HG03097 (cell line): ENCODE data around the gene ELAVL1.

Experiments used
- ATAC-seq: cut with Tn5 transposase; IDR thresholded peaks from one replicate; pipeline ENCODE4 v1.9.1; 2021; ENCODE audit not compliant: unreplicated experiment, low FRiP score

The ELAVL1 gene

DNA sequence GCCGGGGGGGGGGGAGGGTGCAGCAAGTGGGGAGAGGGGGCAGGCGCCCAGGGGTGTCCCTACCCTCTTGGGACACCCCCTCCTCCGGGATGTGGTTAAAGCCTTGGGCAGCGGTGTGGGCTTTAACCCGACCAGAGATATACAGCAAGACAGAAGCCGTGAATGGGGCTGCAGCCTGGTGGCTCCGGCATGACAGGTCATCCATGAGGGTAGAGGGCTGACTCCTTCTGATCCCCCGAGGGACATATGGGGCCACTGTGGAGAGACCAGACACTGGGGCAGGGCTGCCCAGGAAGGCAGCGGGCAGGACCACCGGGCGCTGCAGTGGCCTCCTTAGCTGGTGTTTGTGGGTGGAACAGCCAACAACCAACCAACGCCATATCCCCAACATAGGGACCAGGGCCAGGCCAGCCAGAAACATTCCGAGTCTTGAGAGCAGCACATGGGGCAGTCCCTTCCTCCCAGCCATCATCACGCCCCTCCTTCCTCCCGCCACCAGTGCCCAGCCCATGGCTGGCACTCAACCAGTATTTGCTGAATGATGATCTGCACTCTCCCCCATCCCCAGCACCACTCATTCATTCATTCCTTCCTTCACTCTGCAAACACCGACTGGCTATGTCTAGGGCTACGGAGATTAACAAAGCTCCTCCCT, 18.2 kb downstream of the ELAVL1 start:
- ATAC-seq: no peak

DNA sequence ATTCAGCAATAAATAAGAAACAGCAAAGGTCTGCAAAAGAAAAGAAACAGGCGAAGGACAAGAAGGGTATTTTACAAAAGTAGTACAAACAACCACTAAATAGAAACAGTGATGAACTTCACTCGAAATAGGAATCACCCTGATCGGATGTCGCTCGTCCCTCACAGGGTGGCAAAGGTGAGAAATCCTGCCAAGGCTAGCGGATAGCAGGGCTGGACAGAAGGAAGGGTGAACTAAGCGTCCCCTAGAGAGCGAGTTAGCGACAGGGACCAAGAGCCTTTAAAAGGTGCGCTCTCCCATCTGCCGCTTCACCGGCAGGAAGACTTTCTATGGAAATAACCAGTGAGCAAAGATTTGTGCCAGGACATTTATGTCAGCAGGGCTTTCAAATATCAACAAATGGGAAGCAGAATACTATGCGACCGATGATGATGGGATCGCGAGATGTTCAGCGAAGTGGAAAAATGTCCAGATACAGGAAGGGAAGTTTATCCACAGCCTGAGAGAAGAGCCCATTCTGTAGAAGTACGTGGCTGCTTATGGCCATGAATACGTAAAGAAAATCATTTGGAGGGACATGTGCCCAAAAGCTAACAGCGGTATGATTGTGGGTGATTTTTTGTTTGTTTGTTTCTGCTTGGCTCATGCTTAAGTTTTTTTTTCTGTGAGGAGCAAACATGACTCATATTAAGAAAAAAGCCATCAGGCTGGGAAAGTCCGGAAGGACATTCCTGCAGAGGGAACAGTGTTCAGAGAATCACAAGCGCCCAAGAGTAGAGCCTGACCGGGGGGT, 18.9 kb downstream of the ELAVL1 start:
- ATAC-seq: no peak

- no peak for ATAC-seq
Observed at GRCh38 chr19:7985481-7985911, 19.9 kb downstream of the ELAVL1 start.

DNA sequence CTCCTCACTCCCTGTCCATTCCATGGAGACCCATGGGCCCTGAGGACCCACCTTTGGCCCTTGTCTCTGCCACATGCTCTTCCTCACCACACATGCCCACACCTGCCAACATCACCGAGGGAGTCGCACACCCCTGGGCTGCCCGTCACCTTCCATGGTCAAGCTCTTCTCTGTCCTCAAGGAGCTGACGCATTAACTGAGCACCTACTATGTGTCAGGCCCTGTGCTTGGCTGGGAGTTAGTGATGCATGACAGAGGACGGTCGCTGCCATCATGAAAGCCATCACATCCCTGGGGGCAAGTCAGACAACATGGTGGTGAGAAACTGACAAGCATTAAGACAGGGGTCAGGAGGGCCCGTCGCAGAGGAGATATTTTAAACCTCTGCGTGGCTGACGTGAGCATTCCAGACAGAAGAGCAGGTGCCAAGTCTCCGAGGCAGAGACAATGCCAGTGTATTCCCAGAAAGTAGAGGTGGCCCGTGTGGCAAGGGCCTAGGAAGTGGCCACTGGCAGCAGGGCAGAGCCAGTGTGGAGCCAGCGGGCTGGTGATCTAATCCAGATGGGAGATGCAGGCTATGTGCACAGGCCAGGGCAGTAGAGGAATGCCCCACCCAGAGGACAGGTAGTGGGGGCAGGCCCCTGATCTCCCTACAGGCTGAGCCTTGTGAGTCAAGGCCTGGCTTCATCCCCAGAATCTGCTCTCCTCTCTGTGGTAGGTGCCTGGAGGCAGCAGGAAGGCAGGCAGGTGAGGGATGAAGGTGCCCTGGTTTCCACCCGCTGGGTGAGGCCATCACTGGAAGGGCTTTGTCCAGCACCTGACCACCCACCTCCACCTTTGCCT, 21.2 kb downstream of the ELAVL1 start:
- ATAC-seq: no peak

GRCh38 chr19:7983286-7983950, 22.0 kb downstream of the ELAVL1 start:
- ATAC-seq: no peak

- no peak for ATAC-seq
Observed at GRCh38 chr19:7982651-7983099, 22.8 kb downstream of the ELAVL1 start.

DNA sequence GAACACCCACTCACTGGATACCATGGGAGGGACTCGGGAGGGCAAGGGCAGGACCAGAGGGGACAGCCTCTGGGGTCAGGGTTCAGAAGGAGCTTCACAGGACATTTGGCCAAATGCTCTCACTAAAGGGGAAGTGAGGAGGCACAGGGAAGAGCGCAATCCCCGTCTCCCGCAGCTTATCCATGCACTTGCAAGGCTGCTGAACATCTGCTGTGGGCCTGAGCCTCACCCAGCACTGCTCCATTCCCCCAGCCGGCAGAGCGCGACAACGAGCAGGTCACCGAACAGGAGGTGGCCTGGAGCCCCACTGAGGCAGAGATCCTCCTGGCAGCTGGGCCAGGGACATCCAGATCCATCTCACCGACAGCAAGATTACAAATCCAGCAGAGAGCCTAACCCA, 23.3 kb downstream of the ELAVL1 start:
- ATAC-seq: no peak

GRCh38 chr19:7981661-7982060, 23.8 kb downstream of the ELAVL1 start:
- no peak for ATAC-seq

DNA sequence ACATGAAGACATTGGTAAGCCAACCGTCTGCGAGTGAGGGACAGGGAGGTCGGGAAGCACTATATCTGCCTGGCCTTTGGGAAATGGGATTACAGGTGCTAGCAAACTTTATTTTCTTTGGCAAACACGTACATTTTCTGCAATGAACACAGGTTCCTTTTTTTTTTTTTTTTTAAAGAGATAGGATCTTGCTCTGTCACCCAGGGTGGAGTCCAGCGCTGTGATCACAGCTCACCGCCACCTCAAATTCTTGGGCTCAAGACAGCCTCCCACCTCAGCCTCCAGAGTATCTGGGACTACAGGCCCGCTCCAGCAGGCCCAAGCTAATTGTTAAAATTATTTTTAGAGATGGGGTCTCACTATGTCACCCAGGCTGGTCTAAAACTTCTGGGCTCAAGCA, 24.2 kb downstream of the ELAVL1 start:
- ATAC-seq: no peak

DNA sequence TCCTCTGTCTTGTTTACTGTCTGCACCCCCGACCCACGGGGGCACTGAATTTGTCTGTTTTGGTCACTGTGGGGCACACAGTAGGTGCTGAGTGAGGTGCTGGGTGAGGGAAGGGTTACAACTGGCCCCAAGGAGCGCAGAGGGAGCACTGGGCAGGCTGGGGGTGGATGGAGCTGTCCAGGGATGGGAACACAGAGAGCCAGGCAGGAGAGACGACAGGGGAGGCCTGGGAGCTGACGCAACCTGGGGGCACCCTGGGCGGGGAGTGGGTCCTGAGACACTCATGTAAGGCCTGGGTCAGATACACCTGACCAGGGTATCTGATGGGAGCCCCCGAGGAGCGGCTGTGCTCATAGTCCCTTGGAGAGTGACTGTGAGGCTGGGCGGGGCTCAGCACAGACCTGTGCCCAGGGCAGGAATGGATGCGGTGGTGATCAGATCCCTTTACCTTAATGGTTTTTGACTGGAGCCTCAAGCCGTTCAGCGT, 24.8 kb downstream of the ELAVL1 start:
- no peak for ATAC-seq

- no peak for ATAC-seq
Observed at GRCh38 chr19:7980168-7980567, 25.3 kb downstream of the ELAVL1 start.

- no peak for ATAC-seq
Observed at GRCh38 chr19:7979559-7979958, 25.9 kb downstream of the ELAVL1 start.

DNA sequence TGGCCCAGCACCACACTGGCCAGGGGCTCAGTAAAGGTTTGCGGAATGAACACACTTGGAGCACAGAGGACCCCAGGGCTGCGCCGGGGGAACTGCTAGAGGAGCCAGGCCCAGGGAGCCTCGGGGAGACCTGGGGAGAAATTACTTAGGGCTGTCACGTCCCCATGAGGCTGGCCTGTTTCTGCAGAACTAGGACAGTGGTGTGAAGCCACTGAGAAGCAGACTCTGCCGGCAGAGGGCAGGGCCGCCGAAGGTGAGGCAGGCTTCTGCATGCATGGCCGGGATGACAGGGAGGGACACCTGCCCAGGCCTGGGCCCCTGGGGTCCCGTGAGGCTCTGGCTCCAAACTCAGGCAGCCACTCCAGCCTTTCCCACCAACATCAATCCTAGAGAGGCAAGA, 26.4 kb downstream of the ELAVL1 start:
- no peak for ATAC-seq

DNA sequence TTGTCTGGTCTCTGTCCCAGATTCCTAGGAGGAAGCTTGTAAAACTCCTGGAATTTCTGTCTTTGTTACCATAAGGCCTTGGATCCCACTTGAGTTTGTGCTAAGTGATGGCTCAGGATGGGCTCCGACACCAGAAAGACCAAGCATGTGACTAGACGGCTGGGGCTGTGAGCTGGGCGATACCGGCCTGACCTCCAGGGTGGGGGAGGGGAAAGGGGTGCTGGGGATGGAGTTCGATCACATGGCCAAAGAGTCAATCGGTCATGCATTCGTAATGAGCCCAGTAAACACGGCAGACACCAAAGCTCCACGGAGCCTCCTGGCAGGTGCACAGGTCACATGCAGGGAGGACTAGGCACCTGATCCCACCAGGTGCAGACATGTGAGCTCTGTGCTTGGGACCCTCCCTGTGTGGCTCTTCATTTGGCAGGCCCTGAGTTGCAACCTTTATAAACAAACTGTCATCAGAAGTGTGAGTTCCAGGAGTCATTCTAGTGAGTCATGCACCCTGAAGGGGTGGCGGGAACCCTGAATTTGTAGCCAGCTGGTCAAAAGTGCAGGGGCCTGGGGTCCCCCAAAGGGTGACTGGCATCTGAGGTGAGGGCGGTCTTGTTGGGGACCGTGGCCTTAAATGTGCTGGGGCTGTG, 27.1 kb downstream of the ELAVL1 start:
- no peak for ATAC-seq

- no peak for ATAC-seq
Observed at GRCh38 chr19:7977723-7978040, 27.8 kb downstream of the ELAVL1 start.

GRCh38 chr19:7977021-7977722, 28.3 kb downstream of the ELAVL1 start:
- ATAC-seq: no peak

DNA sequence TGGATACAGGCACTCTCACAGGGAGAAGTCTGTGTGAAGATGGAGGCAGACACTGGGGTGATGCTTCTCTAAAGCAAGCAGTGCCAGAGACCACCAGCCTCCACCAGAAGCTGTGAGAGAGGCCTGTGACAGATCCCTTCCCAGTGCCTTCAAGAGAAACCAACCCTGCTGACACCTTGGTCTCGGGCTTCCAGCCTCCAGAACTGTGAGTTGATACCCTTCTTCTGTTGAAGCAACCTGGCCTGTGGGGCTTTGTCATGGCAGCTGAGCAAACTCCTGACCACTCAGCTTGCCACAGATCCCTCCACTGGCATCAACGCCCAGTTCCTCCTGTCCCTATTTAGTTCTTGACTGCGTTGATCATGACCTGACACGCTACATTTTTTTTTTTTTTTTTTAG, 29.0 kb downstream of the ELAVL1 start:
- no peak for ATAC-seq

GRCh38 chr19:7975037-7975436, 30.4 kb downstream of the ELAVL1 start:
- no peak for ATAC-seq

GRCh38 chr19:7973883-7974282, 31.6 kb downstream of the ELAVL1 start:
- ATAC-seq: no peak
